Hematopoietic multipotent progenitor cell (in vitro differentiated cells): ENCODE results near the gene RELL2. TPM values are rescaled to one million over a fixed set of nuclear protein-coding genes. Genes with fewer than 3 reads are reported as not detected.

Source experiments
- DNase-seq, 3 donors: peaks; one replicate each; pipeline ENCODE4 v3.0.0-alpha.2; 2011 to 2015; ENCODE audit warnings: low read depth in 2 of 3, low spot score in 2 of 3
- total RNA-seq: library from RNA; depleted of rRNA; stranded (reverse); fragments of >200 nt; gene quantifications from one replicate; pipeline ENCODE4 v1.2.3, GENCODE V29; 2012

RELL2 gene
- total RNA-seq, 1 donor: 2.4 TPM

DNA sequence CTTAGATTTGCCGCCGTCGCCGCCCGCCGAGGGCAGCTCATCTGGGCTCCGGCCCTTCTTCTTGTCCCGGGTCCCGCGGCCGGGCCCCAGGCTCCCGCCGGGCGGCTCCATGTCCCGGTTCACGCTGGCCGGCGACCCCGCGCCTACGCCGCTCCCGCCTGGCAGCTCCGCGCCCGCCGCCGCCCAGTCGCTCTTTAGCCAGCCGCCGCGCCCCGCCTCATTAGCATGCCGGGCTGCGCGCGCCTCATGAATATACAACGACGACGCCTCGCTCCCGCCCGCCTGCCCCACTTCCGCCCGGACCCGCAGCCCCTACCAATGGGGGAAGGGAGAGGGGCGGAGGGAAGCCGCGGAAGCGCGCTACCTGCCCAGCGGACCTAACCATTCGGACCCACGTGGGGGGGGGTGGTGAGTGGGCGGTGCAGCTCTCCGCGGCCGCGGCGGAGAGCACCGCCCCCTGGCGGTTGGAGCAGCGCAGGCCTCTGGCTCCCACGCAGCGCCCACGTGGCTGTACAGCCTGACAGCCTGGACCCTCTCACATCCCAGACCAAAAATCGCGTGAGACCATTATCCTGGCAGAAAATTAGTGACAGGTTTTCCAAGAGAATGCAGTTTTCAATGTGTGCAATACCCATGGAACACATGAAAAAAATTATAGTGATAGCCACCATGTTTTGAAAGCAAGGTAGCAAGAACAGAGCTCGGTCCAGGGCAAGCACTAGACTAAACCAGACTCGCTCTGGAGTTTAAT, 17.8 kb upstream of the RELL2 start, which contains the start of gene DIAPH1:
Gene DIAPH1 (minus strand): TSS at position 197 of the 751 bp plus-strand sequence. CDS start 86 bp downstream, at position 111.
- peak; percentile 95 to 98 (median 98) for DNase-seq

DNA sequence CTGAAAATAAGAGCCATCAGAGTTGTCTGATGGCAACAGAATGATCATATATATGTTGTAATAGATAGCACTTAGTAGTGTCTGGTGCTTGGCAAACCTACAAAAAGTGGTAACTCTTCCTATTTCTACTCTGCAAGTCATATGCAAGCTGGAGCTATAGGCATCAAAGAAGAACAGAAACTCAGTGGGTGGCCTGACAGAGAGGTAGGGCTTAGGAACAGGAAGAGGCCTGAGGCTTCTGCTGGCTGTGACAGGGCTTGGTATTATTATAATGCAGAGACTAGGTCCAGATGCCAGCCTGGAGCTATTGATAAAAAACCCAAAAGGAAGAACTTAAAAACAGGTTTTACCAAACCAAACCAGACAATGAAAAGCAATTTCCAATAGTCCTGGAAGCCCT, 13.6 kb upstream of the RELL2 start:
- no peak for DNase-seq

DNA sequence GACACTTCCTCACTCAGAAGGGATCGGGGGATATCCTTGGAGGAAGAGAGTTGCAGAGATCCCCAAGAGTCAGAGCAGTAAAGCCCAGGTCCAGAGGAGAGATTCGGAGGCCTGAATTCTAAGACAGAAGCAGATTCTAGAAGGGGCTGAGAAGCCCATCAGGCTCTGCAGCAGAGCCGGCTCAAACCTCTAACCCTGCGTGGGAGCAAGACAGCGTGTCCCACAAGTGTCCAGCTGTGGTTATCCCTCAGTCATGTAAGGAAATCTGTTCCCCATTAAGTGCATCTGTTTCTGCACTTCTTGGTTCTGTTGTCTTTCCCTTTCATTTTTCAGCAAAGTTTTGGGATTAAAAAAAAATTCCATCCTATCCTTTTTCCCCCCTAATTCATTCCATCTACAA, 13.2 kb upstream of the RELL2 start:
- DNase-seq: no peak

DNA sequence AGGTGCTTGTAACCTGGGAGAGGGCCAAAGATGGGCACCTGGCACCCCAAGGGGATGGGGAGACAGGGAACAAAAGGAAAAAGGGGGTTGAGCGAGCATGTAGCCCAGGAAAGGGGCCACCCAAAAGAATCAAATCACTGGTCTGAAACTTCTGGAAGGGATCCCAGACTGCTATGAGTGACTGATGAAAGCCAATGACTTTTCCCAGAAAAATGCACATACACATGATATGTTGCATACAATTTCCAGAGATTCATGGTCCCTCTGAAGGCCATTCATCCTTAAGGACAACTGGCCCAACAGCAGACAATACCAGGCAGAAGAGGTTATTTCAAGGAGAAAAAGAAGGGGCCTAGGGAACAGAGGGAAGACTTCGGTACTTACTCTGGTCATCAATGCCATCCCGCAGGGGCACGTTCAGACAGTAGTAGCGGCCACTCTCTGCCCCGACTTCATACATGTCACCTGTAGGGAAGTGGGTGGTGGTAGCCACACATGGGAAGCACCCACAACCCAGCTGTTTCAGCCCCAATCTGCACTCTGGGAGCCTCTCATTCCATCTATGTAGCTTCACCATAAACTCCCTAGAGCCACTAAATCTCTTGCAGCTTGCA, 8.5 kb upstream of the RELL2 start:
- DNase-seq: no peak

DNA sequence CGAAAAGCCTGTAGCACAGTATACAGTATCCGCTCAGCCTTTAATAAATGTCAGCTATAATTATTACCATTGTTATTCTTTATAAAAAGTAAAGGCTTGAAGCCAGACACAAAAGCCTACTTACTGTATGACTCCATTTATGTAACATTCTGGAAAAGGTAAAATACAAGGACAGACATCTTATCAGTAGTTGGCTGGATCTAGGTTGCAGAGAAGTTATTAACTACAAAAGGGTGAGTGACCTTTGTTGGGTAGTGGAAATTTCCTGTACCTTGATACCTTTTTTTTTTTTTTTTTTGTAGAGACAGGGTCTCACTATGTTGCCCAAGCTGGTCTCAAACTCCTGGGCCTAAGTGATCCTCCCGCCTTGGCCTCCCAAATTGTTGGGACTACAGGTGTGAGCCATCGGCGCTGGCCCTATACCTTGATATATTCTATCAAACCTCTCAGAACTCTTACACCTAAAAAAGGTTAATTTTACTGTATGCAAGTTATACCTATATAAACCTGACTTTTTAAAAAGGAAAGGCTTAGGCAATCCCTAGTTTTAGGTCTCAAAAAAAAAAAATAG, 6.1 kb upstream of the RELL2 start:
- no peak for DNase-seq

DNA sequence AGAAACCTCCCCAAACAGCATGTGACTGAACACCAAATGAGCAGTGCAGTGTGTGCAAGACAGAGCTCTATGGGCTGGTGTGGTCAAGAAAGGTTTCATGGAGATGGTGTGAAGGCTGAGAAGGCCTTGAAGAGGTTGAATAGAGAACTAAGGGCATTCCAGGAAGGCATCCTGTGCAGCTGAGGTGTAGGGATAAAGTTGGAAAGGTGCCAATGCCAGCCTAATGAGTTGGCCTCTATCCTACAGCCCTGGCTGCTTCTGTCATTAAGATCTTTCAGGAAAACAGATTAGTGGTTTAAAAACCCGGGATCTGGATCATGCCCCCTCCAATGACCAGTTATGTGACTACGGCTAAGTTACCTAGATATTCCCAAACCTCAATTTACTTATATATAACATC, 4.1 kb upstream of the RELL2 start:
- no peak for DNase-seq

DNA sequence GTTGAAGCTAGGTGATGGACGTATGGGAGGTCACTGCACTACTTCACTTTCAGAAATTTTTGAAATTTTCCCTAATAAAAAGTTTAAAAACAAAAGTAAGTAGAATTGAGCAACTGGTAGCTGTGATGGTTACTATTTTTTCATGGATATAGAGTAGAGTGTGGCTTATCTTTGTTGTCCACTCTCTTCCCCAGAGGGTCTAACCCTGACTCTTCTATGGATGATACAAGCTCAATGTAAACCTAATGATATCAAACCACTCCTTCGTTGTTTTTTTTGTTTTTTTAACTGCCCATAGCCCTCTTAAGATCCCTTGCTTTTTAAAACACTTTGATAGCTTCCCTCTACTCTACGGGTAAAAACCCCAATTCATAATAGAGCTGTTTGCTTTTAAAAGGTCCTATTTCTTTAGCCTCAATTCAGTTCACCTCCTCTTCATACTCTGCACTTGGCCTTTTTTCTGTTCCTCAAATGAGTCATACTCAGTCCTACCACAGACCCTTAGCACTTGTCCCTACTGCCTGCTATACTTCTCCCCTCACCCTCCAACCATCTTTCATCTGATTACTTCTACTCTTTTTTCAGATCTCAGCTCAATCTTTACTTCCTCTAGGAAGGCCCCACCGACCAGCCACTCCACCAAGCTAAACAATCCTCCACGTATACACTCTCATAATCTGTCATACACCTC, 2.8 kb upstream of the RELL2 start:
- DNase-seq: no peak

DNA sequence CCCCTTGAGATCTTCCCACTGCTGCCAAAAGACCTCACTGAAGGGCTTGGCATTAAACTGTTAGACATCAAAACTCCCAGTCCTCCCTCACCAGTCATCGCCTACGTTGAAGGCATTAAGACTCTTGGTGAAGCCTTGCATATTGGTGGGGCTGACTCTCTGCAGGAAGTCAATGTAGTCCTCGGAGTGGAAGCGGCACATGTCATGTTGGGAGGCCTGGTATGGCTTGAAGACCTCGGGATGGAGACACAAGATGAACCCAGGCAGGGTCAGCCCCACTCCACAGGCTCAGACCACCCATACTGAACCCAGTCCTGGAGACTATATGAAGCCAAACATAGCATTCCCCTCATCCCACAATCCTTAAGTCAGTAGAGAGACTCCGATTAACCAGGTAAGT, 2.1 kb upstream of the RELL2 start:
- no peak for DNase-seq

DNA sequence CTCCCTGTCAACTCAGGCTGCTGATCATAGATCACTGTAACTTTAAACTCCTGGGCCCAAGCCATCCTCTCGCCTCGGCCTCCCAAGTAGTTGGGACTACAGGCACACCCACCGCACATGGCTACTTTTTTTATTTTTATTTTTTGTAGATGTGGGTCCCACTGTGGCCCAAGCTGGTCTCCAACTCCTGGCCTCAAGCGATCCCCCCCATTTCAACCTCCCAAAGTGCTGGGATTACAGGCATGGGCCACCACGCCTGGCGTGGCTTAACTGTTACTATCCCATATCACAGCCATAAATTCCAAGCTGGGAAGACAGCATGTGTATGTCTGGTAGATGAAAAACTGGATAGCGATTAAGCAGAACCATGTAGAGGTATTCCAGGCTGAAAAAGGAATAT, 1.2 kb upstream of the RELL2 start:
- DNase-seq: no peak

DNA sequence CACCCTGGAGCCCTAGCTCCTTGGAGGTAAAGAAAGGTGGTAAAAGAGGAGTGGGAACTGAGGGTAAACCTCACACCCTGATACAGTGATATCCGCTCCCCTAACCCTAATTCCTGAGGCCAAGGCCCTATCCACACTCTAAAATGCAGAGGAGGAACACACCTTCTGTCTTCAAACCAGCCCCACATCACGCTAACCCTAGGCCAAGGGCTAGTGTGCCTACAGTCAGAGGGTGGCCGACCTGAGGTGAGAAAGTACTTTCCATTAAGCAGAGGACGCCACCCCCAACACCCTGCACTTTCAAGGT, 738 bp upstream of the RELL2 start:
- no peak for DNase-seq

DNA sequence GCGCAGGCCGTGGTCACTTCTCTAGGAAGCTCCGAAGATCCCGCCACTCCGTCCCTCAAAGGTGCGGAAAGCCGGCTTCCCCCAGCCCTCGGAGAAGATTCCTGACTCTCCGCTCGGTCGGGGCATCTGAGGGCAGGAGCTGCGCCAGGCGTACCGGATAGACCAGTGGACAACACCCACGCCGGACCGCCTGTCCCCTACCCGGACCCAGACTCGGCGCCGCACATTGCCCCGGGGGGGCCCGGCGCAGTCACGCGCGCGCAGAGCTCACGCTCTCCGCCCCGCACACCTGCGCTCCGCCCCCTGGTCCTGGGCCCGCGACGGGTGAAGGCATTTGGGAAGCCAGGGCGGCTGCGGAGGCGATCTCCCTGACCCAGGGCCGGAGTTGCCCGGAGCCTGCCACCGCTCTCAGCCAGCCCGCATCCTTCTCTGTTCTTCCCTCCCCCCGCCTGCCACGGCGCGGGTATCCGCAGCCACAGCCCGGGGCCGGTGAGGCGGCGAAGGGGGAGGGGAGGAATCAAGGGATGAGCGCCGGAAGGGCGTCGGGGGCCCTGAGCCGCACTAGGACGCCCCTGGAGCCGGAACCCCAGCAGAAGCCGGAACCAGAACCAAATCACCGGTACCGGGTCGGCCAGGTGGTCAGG, 448 bp downstream of the RELL2 start:
- peak; percentile 20 to 34 (median 21) for DNase-seq

DNA sequence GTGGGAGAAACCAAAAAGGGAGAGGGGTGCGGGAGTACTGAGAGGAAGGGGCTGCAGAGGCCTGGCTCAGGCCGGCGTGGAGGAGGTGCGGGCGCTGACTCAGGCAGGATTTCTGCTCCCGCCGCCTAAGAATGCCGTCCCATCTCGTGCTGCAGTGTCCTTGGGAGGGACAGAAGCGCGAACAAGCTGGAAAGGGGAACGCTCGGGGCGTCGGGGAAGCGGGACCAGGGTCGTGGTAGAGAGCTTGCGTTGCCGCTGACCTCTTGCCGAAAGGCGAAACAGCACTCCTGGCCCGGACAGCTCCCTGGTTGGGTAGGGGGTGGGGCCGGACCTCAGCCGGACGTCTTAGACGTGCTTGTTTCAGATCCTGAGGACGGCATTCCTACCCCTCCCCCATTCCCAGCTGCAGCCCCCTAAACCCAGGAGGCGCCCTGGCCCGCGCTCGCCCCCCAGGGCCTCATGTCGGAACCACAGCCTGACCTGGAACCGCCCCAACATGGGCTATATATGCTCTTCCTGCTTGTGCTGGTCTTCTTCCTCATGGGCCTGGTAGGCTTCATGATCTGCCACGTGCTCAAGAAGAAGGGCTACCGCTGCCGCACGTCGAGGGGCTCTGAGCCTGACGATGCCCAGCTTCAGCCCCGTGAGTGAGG, 1.1 kb downstream of the RELL2 start:
- DNase-seq: peak; percentile 16 to 80 (median 73)

DNA sequence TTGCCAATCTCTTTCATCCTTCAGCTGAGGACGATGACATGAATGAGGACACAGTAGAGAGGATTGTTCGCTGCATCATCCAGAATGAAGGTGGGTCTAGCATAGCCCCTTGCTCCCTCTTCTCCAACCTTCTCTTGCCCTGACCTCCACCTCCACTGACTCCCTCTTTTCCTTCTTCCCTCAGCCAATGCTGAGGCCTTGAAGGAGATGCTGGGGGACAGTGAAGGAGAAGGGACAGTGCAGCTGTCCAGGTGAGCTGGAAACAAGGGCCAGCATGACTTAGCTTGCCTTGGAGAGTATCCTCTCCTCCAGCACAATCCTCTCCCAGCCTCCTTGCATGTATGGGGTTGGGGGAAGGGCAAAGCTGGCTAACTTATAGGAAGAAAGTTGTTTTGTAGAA, 2.0 kb downstream of the RELL2 start:
- no peak for DNase-seq

DNA sequence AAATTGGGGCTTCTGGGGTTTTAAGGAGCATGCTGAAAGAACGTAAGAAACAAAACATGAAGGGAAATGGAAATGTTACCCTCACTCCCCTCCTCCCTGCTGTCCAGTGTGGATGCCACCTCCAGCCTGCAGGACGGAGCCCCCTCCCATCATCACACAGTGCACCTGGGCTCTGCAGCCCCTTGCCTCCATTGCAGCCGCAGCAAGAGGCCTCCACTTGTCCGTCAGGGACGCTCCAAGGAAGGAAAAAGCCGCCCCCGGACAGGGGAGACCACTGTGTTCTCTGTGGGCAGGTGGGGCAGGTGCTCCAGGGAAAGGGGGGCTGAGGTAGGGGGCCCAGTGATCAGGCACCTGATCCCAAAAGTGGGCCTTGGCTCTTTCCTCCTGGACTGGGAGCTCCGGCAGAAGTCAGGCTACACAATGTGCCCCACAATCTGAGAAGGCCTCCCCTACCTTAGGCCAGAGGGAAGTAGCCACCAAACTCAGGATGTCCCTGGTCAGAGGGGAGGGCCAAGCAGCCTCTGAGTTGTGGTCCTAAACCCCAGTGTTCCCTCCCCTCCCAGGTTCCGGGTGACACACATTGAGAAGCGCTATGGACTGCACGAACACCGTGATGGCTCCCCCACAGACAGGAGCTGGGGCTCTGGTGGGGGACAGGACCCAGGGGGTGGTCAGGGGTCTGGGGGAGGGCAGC, 2.7 kb downstream of the RELL2 start:
- no peak for DNase-seq

DNA sequence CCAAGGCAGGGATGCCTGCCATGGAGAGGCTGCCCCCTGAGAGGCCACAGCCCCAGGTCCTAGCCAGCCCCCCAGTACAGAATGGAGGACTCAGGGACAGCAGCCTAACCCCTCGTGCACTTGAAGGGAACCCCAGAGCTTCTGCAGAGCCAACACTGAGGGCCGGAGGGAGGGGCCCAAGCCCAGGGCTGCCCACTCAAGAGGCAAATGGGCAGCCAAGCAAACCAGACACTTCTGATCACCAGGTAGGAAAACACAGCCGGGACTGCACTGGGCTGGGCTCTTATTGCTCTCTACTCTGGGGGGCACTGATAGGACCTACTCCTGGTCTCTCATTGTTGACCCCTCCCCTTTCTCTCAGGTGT, 3.2 kb downstream of the RELL2 start:
- no peak for DNase-seq

DNA sequence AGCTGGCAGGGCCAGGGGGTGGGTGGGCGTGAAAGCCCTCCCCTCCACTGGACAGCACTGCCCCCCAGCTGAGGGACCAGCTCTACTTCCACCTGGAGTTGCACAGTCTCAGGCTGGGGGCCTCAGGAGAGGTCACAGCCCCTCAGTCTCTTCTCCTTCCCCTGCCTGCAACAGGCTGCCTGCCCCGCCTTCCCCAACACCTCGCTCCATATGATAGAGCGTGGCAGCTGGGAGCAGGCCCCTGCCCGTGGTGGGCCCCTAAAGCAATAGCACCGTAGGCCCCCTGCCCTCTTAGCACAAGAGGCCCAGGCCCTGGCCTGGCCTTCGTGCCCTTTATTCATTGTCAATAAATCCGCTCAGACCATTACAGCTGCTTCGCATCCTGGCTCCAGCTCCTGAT, 3.9 kb downstream of the RELL2 start:
- no peak for DNase-seq

DNA sequence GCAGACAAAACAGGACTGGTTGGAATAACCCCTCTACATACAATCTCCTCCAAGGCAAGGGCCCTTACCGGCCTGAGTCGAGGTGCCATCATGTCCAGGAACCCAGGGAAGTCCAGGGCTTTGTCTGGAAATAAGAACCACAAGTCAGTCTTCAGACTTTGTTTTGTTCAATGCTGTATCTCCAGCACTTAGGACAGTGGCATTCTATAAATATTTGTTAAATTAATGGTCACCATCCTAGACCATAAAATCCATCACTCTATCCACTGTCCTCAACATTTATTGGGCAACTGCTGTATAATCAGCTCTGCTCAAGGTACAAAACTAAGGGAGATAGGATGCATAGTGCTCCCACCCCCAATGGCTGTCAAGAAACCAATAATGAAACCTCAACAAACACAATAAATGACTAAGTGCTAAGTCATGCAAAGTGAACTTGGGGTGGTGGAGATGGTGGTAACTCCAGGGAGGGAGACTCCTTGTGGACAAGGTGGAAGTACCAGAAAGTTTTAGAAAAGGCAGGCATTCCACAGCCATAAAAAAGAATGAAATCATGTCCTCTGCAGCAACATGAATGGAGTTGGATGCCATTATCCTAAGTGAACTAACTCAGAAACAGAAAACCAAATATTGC, 5.0 kb downstream of the RELL2 start:
- peak in 1 of 3 donors; percentile 17 for DNase-seq

DNA sequence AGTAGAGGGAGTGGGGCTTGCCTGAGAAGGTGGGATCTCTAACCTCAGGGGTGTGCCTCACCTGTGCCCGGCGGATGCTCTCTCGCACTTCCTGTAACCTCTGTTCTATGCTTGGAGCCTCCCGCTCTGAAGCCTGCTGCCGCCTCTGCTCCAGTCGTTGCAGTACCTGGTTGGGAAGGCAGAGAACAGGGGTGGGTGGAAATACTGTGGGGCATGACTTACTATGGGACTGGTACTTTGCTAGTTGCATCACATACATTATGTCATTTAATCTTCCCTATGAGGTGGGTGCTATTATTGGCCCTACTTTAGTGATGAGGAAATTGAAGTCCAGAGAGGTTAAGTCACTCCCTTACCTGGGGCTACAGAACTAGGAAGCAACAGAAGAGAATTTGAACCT, 9.2 kb downstream of the RELL2 start:
- no peak for DNase-seq

DNA sequence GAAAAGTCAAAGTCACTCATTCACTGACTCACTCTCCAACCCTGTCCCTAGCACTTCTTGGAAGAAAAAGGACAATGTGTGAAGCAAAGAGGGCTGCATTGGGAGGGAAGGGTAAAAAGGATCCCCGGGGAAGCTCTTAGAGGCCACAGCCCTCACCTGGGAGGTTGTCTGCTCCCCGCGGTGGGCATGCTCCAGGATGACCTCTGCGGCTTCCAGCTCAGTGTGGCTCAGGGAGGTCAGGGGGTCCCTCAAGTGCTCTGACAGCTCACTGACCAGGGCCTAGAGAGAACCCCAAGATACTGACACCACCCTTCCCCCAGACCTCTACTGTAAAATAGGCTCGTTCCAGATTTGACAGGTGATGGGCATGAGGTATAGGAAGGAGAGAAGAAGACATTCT, 10.4 kb downstream of the RELL2 start:
- no peak for DNase-seq

DNA sequence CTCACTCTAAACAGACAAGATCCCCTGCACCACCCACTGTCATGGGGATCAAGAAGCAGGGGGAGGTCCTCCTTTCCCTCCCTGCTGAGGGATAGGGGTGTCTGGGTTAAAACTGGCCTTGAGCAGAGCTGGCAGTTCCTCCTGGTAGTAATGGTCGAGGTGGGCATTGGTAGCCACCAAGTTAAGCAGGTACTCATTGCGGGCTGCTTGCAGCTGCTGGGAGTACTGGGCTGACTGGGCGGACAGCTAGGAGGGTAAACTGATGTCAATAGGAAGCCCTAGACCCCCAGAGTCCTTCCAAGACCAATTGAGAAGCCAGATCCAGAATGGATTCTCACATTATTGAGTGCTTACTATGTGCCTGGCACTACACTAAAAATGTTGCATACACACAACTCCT, 11.1 kb downstream of the RELL2 start:
- DNase-seq: no peak
